ENCODE data around the gene AFAP1. TPM values are rescaled to one million over a fixed set of nuclear protein-coding genes. Genes with fewer than 3 reads are reported as not detected.

Gene AFAP1
- total and polyA plus RNA-seq, 2 donors (not counting 1 experiment from before 2014, with no cell fraction given), result 0.03 to 0.44 TPM

GRCh38 chr4:7906171-7906701 is 33.4 kb downstream of the AFAP1 start:
- H3K4me2 ChIP-seq (replicated peaks; ENCODE audit: low read depth, low read length, poor library complexity, severe bottlenecking), result no peak overlapping the region
- peaks cover 0 to 4% (median 0%) of the 10 kb centered on the region in 3 donors for H3K9me3 ChIP-seq (ENCODE audit: control extremely low read depth in 1 of 3, control insufficient read depth in 2 of 3, insufficient read depth in 1 of 3, low read length in 2 of 3)
- no peaks in the 10 kb centered on the region for H3K79me2 ChIP-seq (ENCODE audit: control insufficient read depth, insufficient read depth, low read length)
- Mint-ChIP-seq H3K4me3 (no peak overlapping the region), H3K9me3 (ENCODE audit: insufficient read depth) (no peaks in the 10 kb centered on the region), H3K27ac (no peak overlapping the region), H3K27me3 (peaks cover 27% of the 10 kb centered on the region), H3K4me1 (no peaks in the 10 kb centered on the region)
- no peak overlapping the region for H2AFZ ChIP-seq (ENCODE audit: insufficient read depth, low read depth, low read length, poor library complexity, severe bottlenecking)
- ChIA-PET CTCF (no interaction called here), POLR2A (no interaction called here)
- TF ChIP-seq CTCF (IDR thresholded peaks at IDR 0.05), result no peak
- no peak for TF ChIP-seq EZH2 (IDR thresholded peaks at IDR 0.05; ENCODE audit: borderline replicate concordance, insufficient read depth, low read depth, low read length, poor library complexity, severe bottlenecking)
- H3K4me3 ChIP-seq (ENCODE audit: control extremely low read depth in 1 of 5, extremely low read depth in 1 of 5, insufficient read depth in 1 of 5, low read depth in 2 of 5, low read length in 4 of 5), result no peak overlapping the region
- peaks cover 0 to 8% (median 0%) of the 10 kb centered on the region in 4 experiments for H3K27me3 ChIP-seq (replicated peaks in 1 of 4; ENCODE audit: control extremely low read depth in 1 of 4, control insufficient read depth in 3 of 4, insufficient read depth in 4 of 4, low read length in 3 of 4)
- intact Hi-C loops (cut with micrococcal nuclease), result no loop called here
- H3K9ac ChIP-seq (ENCODE audit: low read length), result no peak overlapping the region
- ATAC-seq (ENCODE audit: low read depth) (no peak), DNase-seq (no peak)
- no peaks in the 10 kb centered on the region for H3K36me3 ChIP-seq (replicated peaks in 1 of 2; ENCODE audit: control extremely low read depth in 1 of 2, control insufficient read depth in 1 of 2, extremely low read depth in 1 of 2, insufficient read depth in 2 of 2, low read length in 1 of 2)
- H3K4me1 ChIP-seq (ENCODE audit: control insufficient read depth in 2 of 2, insufficient read depth in 2 of 2, low read length in 2 of 2), result no peaks in the 10 kb centered on the region
- H3K27ac ChIP-seq (ENCODE audit: low read length in 2 of 2), result no peak overlapping the region
- no peaks in the 10 kb centered on the region for H4K20me1 ChIP-seq (ENCODE audit: control insufficient read depth, insufficient read depth, low read length, poor library complexity, severe bottlenecking)
- WGBS (ENCODE audit: insufficient coverage), result 89% methylated on average over 6 of the region's 10 CpGs

- ChIA-PET CTCF (no interaction called here), POLR2A (no interaction called here)
- DNase-seq, result no peak
- H3K27ac ChIP-seq (ENCODE audit: low read length in 2 of 2), result no peak overlapping the region
- intact Hi-C loops (cut with micrococcal nuclease), result no loop called here
- H2AFZ ChIP-seq (ENCODE audit: insufficient read depth, low read depth, low read length, poor library complexity, severe bottlenecking), result no peak overlapping the region
- H3K79me2 ChIP-seq (ENCODE audit: control insufficient read depth, insufficient read depth, low read length), result no peaks in the 10 kb centered on the region
- Mint-ChIP-seq H3K27me3 (peaks cover 21% of the 10 kb centered on the region), H3K27ac (no peak overlapping the region), H3K4me1 (no peaks in the 10 kb centered on the region), H3K4me3 (no peak overlapping the region), H3K9me3 (ENCODE audit: insufficient read depth) (no peaks in the 10 kb centered on the region)
- TF ChIP-seq EZH2 (IDR thresholded peaks at IDR 0.05; ENCODE audit: borderline replicate concordance, insufficient read depth, low read depth, low read length, poor library complexity, severe bottlenecking), result no peak
- TF ChIP-seq CTCF (IDR thresholded peaks at IDR 0.05), result no peak
- no peak overlapping the region for H3K4me2 ChIP-seq (replicated peaks; ENCODE audit: low read depth, low read length, poor library complexity, severe bottlenecking)
- no peaks in the 10 kb centered on the region for H3K9me3 ChIP-seq (ENCODE audit: control extremely low read depth in 1 of 3, control insufficient read depth in 2 of 3, insufficient read depth in 1 of 3, low read length in 2 of 3)
- 87% methylated on average over 5 of the region's 10 CpGs for WGBS (ENCODE audit: insufficient coverage)
- H3K4me3 ChIP-seq (ENCODE audit: control extremely low read depth in 1 of 5, extremely low read depth in 1 of 5, insufficient read depth in 1 of 5, low read depth in 2 of 5, low read length in 4 of 5), result no peak overlapping the region
- no peaks in the 10 kb centered on the region for H3K36me3 ChIP-seq (replicated peaks in 1 of 2; ENCODE audit: control extremely low read depth in 1 of 2, control insufficient read depth in 1 of 2, extremely low read depth in 1 of 2, insufficient read depth in 2 of 2, low read length in 1 of 2)
- no peaks in the 10 kb centered on the region for H3K4me1 ChIP-seq (ENCODE audit: control insufficient read depth in 2 of 2, insufficient read depth in 2 of 2, low read length in 2 of 2)
- H3K27me3 ChIP-seq (replicated peaks in 1 of 4; ENCODE audit: control extremely low read depth in 1 of 4, control insufficient read depth in 3 of 4, insufficient read depth in 4 of 4, low read length in 3 of 4), result peaks cover 0 to 6% (median 0%) of the 10 kb centered on the region in 4 experiments
- H3K9ac ChIP-seq (ENCODE audit: low read length), result no peak overlapping the region
- H4K20me1 ChIP-seq (ENCODE audit: control insufficient read depth, insufficient read depth, low read length, poor library complexity, severe bottlenecking), result no peaks in the 10 kb centered on the region
- ATAC-seq (ENCODE audit: low read depth), result no peak
Observed at GRCh38 chr4:7904952-7905915, 34.4 kb downstream of the AFAP1 start.

Measured in B cell (primary cell).